GM12878 (cell line): ENCODE measurements around the gene BGLAP. TPM values are rescaled to one million over a fixed set of nuclear protein-coding genes. Genes with fewer than 3 reads are reported as not detected.

ENCODE experiments used
- ATAC-seq: fragments of 200-7000 bp; cut with Tn5 transposase; 3 replicates; pipeline ENCODE4 v1.9.1; 2020; ENCODE audit warnings: mild to moderate bottlenecking, moderate library complexity
- BruUV-seq: library from RNA; stranded (reverse); fragments of 400-500 nt; replicated peaks from 2 replicates; lab custom pipeline; 2021; lab: Mats Ljungman, UMichigan
- CTCF ChIA-PET: fragments of 300-600 bp; sonication (Branson Sonifier 250); formaldehyde crosslinking; extraction: SDS; loops from one replicate; lab custom pipeline; 2021; ENCODE audit warnings: inconsistent platforms; lab: Yijun Ruan, JAX
- POLR2A ChIA-PET: fragments of 350-600 bp; formaldehyde crosslinking; extraction: SDS; loops from one replicate; lab custom pipeline; 2021; ENCODE audit warnings: inconsistent platforms; lab: Charles Lee
- RAD21 ChIA-PET: fragments of 300-600 bp; sonication (Branson Sonifier 250); formaldehyde crosslinking; loops from one replicate; lab custom pipeline; 2023; ENCODE audit warnings: antibody characterized with exemption; ENCODE audit not compliant: unreplicated experiment; lab: Charles Lee
- SMC1A ChIA-PET: fragments of 300-600 bp; sonication (Branson Sonifier 250); formaldehyde crosslinking; loops from one replicate; lab custom pipeline; 2023; ENCODE audit not compliant: unreplicated experiment, uncharacterized antibody; lab: Charles Lee
- DNase-seq: peaks from one replicate; pipeline ENCODE4 v3.0.0-alpha.2; 2011; ENCODE audit warnings: low read depth, low spot score
- FAIRE-seq: peaks from 3 replicates; lab custom pipeline; 2011; peaks lifted over from hg19 to GRCh38; lab: Jason Lieb, UNC
- H2AFZ ChIP-seq: 2 replicates; pipeline ENCODE4 v1.6.0; 2011; ENCODE audit warnings: low read depth, low read length, control low read depth; ENCODE audit not compliant: control insufficient read depth
- H3K27ac ChIP-seq: 2 replicates; pipeline ENCODE4 v1.5.1; 2011; ENCODE audit warnings: control low read depth; ENCODE audit not compliant: control insufficient read depth, insufficient read depth
- H3K27me3 ChIP-seq, 2 experiments: replicated peaks in 1 of 2; 2 replicates each; pipeline versions ENCODE4 v1.6.0 to v1.6.1; 2011; ENCODE audit warnings: low read length in 1 of 2; ENCODE audit not compliant: control insufficient read depth in 2 of 2, insufficient read depth in 2 of 2
- H3K36me3 ChIP-seq, 2 experiments: 2 replicates each; pipeline ENCODE4 v1.5.1; 2011; ENCODE audit warnings: low read length in 1 of 2; ENCODE audit not compliant: control insufficient read depth in 2 of 2, insufficient read depth in 2 of 2
- H3K4me1 ChIP-seq: 2 replicates; pipeline ENCODE4 v1.6.1; 2011; ENCODE audit warnings: mild to moderate bottlenecking, low read length, moderate library complexity, mixed read lengths; ENCODE audit not compliant: control insufficient read depth, insufficient read depth
- H3K4me2 ChIP-seq: 2 replicates; pipeline ENCODE4 v1.6.0; 2011; ENCODE audit warnings: control low read depth; ENCODE audit not compliant: control insufficient read depth, insufficient read depth
- H3K4me3 ChIP-seq: fragments of 200-600 bp; sonication (generic); 2 replicates; pipeline ENCODE4 v1.5.1; 2016
- H3K79me2 ChIP-seq: 2 replicates; pipeline ENCODE4 v1.6.0; 2011; ENCODE audit warnings: low read length; ENCODE audit not compliant: control insufficient read depth, insufficient read depth
- H3K9ac ChIP-seq: 2 replicates; pipeline ENCODE4 v1.8.0; 2011; ENCODE audit warnings: low read length, control low read depth, mixed read lengths; ENCODE audit not compliant: control insufficient read depth, insufficient read depth
- H3K9me3 ChIP-seq: replicated peaks from 3 replicates; pipeline ENCODE4 v1.5.1; 2011; ENCODE audit warnings: mild to moderate bottlenecking, low read length; ENCODE audit not compliant: control insufficient read depth, insufficient read depth
- H4K20me1 ChIP-seq: 2 replicates; pipeline ENCODE4 v1.6.0; 2011; ENCODE audit not compliant: control insufficient read depth, insufficient read depth
- CTCF ChIP-seq, 3 experiments: IDR thresholded peaks in 2 of 3; conservative IDR thresholded peaks in 1 of 3; 2 replicates each; pipeline ENCODE4 v1.5.1; 2011; ENCODE audit warnings: low read depth in 3 of 3, low read length in 3 of 3, mild to moderate bottlenecking in 3 of 3, control low read depth in 2 of 3, moderate library complexity in 2 of 3, inconsistent platforms in 1 of 3, mixed read lengths in 1 of 3; ENCODE audit not compliant: control insufficient read depth in 2 of 3, insufficient read depth in 1 of 3; ENCODE audit errors: extremely low read depth in 1 of 3
- EP300 ChIP-seq, 2 experiments: fragments of 150-350 bp in 1 of 2; IDR thresholded peaks; 2 replicates each; pipeline ENCODE4 v1.6.1; 2011 to 2012; ENCODE audit warnings: low read depth in 2 of 2, low read length in 2 of 2, borderline replicate concordance in 1 of 2, improper control_type of control experiment in 1 of 2, inconsistent platforms in 1 of 2; ENCODE audit not compliant: control insufficient read depth in 1 of 2
- HCFC1 ChIP-seq: fragments of 150-350 bp; IDR thresholded peaks from 2 replicates; pipeline ENCODE4 v1.6.1; 2014; ENCODE audit warnings: low read length
- NR2C1 ChIP-seq: fragments of 450-650 bp; IDR thresholded peaks from 2 replicates; pipeline ENCODE4 v1.6.1; 2017; ENCODE audit warnings: antibody characterized with exemption, mild to moderate bottlenecking, moderate library complexity
- POLR2A ChIP-seq: IDR thresholded peaks from 2 replicates; pipeline ENCODE4 v1.6.1; 2011; ENCODE audit warnings: low read depth, mild to moderate bottlenecking, low read length
- RB1 ChIP-seq: fragments of 450-650 bp; formaldehyde crosslinking; IDR thresholded peaks from 2 replicates; pipeline ENCODE4 v1.6.1; 2017; ENCODE audit warnings: mild to moderate bottlenecking, borderline replicate concordance
- RBBP5 ChIP-seq: fragments of 200-600 bp; sonication (generic); conservative IDR thresholded peaks from 2 replicates; pipeline ENCODE4 v1.6.1; 2016
- TCF3 ChIP-seq: IDR thresholded peaks from 2 replicates; pipeline ENCODE4 v1.6.1; 2012; ENCODE audit warnings: low read depth, mild to moderate bottlenecking, low read length, borderline replicate concordance; ENCODE audit not compliant: insufficient read depth
- TCF7 ChIP-seq: IDR thresholded peaks from 2 replicates; pipeline ENCODE4 v1.6.1; 2014; ENCODE audit warnings: antibody characterized with exemption, borderline replicate concordance
- ZNF24 ChIP-seq: fragments of 450-650 bp; IDR thresholded peaks from 2 replicates; pipeline ENCODE4 v1.6.1; 2017; ENCODE audit warnings: antibody characterized with exemption, mild to moderate bottlenecking
- ZNF592 ChIP-seq: fragments of 450-650 bp; IDR thresholded peaks from 2 replicates; pipeline ENCODE4 v1.6.1; 2017; ENCODE audit warnings: mild to moderate bottlenecking, moderate library complexity
- ZNF622 ChIP-seq: fragments of 450-650 bp; IDR thresholded peaks from 2 replicates; pipeline ENCODE4 v1.6.1; 2017; ENCODE audit warnings: mild to moderate bottlenecking, inconsistent platforms
- WGBS: methylation state at CpG from one replicate; pipeline ENCODE4 v1.1.6; 2016; ENCODE audit warnings: low lambda C conversion rate; ENCODE audit not compliant: insufficient replicate concordance, insufficient coverage; ENCODE audit errors: missing lambda C conversion rate; 5-methylcytosine and 5-hydroxymethylcytosine counted together
- in situ Hi-C: fragments of 300-500 bp; cut with MboI; formaldehyde crosslinking; loops from 9 replicates; pipeline ENCODE4 v1.14.3; 2018; ENCODE audit warnings: mixed read lengths
- intact Hi-C: fragments of 100-400 bp; cut with micrococcal nuclease; formaldehyde crosslinking; loops from one replicate; pipeline ENCODE4 v1.14.2; 2022; ENCODE audit not compliant: unreplicated experiment
- polyA plus RNA-seq, 11 experiments: library from polyadenylated mRNA; depleted of rRNA in 4 of 11; unstranded in 6 of 11; stranded (reverse) in 5 of 11; fragments of >200 nt; fragmentation: Nextera tagmentation in 4 of 11; fragmentation: Illumina TruSeq in 1 of 11; extraction: Ambion mirVana in 4 of 11; extraction: Trizol in 1 of 11; gene quantifications; 1 replicate in 1 of 11; 2 replicates in 10 of 11; pipeline versions ENCODE4 v1.2.1 to v1.2.3, GENCODE V29; 2011 to 2016; ENCODE audit warnings: inconsistent platforms in 2 of 11, missing spikeins in 2 of 11, low read depth in 1 of 11
- total RNA-seq, 4 experiments: library from RNA; depleted of rRNA in 3 of 4; stranded (reverse); fragments of >200 nt in 3 of 4; fragmentation: Illumina TruSeq in 1 of 4; extraction: Trizol in 1 of 4; gene quantifications; 2 replicates each; pipeline versions ENCODE4 v1.2.1 to v1.2.3, GENCODE V29; 2013 to 2021

Gene BGLAP
- total and polyA plus RNA-seq, 10 of the 15 experiments (the other 5 are each of a cell fraction or from before 2014, with no cell fraction given): 0.20 to 1.8 (median 0.40) TPM; not detected in 3

GRCh38 chr1:156236164-156236563 lies 5.8 kb upstream of the BGLAP start:
- ATAC-seq (no peak), FAIRE-seq (no peak), DNase-seq (no peak)
- in situ Hi-C loops: no loop called here
- H3K4me3 ChIP-seq: no peak overlapping the region
- peaks cover 5% of the 10 kb centered on the region for H3K4me1 ChIP-seq
- H3K4me2 ChIP-seq: no peak overlapping the region
- no peaks in the 10 kb centered on the region for H3K27me3 ChIP-seq
- no peaks in the 10 kb centered on the region for H3K79me2 ChIP-seq
- intact Hi-C loops: no loop called here
- SMC1A ChIA-PET: no interaction called here
- H2AFZ ChIP-seq: no peak overlapping the region
- H3K36me3 ChIP-seq: peaks cover 0 to 24% of the 10 kb centered on the region in 2 experiments
- no peaks in the 10 kb centered on the region for H4K20me1 ChIP-seq
- POLR2A ChIA-PET: no interaction called here
- BruUV-seq: no TSS peak
- CTCF ChIA-PET: interaction anchor here (0.7 kb wide), 1 partner anchor 90 kb away, joined by 3 read pairs; no protein-coding TSS in a partner anchor
- H3K9me3 ChIP-seq: no peaks in the 10 kb centered on the region
- RAD21 ChIA-PET: no interaction called here
- 95% methylated on average over 12 of the region's 12 CpGs for WGBS
- no peak for TF ChIP-seq CTCF (IDR thresholded peaks at IDR 0.05 in 2 of 3, conservative IDR thresholded peaks at IDR 0.05 in 1 of 3; ENCODE audit: control insufficient read depth in 2 of 3, extremely low read depth in 1 of 3, insufficient read depth in 1 of 3, low read depth in 3 of 3, low read length in 3 of 3)
- TF ChIP-seq, all 136 proteins: peak for 0
- Histone ChIP-seq H3K9ac (no peak overlapping the region), H3K27ac (no peak overlapping the region)

- no peak overlapping the region for H3K4me3 ChIP-seq
- H3K4me2 ChIP-seq: no peak overlapping the region
- ChIA-PET POLR2A (interaction anchor here (0.9 kb wide), 1 partner anchor 8 kb away, joined by 3 read pairs; no protein-coding TSS in a partner anchor), CTCF (interaction anchor here (0.9 to 2.4 kb wide), 2 partner anchors 14 to 23 kb away, joined by 3 to 7 read pairs; no protein-coding TSS in a partner anchor), RAD21 (interaction anchor here (0.6 to 1.1 kb wide), 2 partner anchors 43 to 469 kb away, joined by 3 read pairs; no protein-coding TSS in a partner anchor), SMC1A (interaction anchor here (0.8 kb wide), 1 partner anchor 66 kb away, joined by 3 read pairs; no protein-coding TSS in a partner anchor)
- H3K27ac ChIP-seq: no peak overlapping the region
- peaks cover 0 to 24% of the 10 kb centered on the region in 2 experiments for H3K36me3 ChIP-seq
- intact Hi-C loops (no loop called here), in situ Hi-C loops (no loop called here)
- H2AFZ ChIP-seq: no peak overlapping the region
- H3K27me3 ChIP-seq: no peaks in the 10 kb centered on the region
- WGBS: 94% methylated on average over 5 of the region's 5 CpGs
- no TSS peak for BruUV-seq
- H4K20me1 ChIP-seq: no peaks in the 10 kb centered on the region
- no peaks in the 10 kb centered on the region for H3K79me2 ChIP-seq
- ATAC-seq: no peak
- H3K9ac ChIP-seq: no peak overlapping the region
- DNase-seq: no peak
- peaks cover 14% of the 10 kb centered on the region for H3K4me1 ChIP-seq
- no peak for FAIRE-seq
- no peaks in the 10 kb centered on the region for H3K9me3 ChIP-seq
- TF ChIP-seq NR2C1: no peak
- TF ChIP-seq ZNF24: no peak
- no peak for TF ChIP-seq ZNF592
- TF ChIP-seq HCFC1: no peak
- no peak for TF ChIP-seq TCF3
- no peak for TF ChIP-seq EP300 (IDR thresholded peaks at IDR 0.05; ENCODE audit: borderline replicate concordance in 1 of 2, control insufficient read depth in 1 of 2, low read depth in 2 of 2, low read length in 2 of 2)
- TF ChIP-seq RBBP5: no peak
- TF ChIP-seq TCF7: no peak
- no peak for TF ChIP-seq ZNF622
- no peak for TF ChIP-seq RB1
- TF ChIP-seq POLR2A: no peak
Measured at GRCh38 chr1:156238248-156238647, 3.7 kb upstream of the BGLAP start.
